AG04449 (cell line): Measurements from ENCODE around the gene HBS1L.

Experiments used
- CTCF ChIA-PET: fragments of 350-600 bp; formaldehyde crosslinking; extraction: SDS; loops from one replicate; lab custom pipeline; 2021; ENCODE audit warnings: antibody characterized with exemption; lab: Yijun Ruan, JAX
- POLR2A ChIA-PET: fragments of 400-600, 350-600 bp; formaldehyde crosslinking; extraction: SDS; loops from one replicate; lab custom pipeline; 2020; ENCODE audit warnings: antibody characterized with exemption, inconsistent platforms; lab: Yijun Ruan, JAX
- DNase-seq: peaks from one replicate; pipeline ENCODE4 v3.0.0-alpha.2; 2010; ENCODE audit warnings: low read depth, low spot score
- H3K4me3 ChIP-seq: 2 replicates; pipeline ENCODE4 v1.5.1; 2011; ENCODE audit warnings: low read depth, mild to moderate bottlenecking, control low read depth, low read length
- TF ChIP-seq, protein P1 (sequence below): IDR thresholded peaks from one replicate; pipeline ENCODE4 v1.5.1; 2011; ENCODE audit warnings: mild to moderate bottlenecking, moderate library complexity, low read length, control low read depth, inconsistent platforms; ENCODE audit not compliant: insufficient read depth; ENCODE audit errors: missing control alignments

The HBS1L gene

GRCh38 chr6:135043364-135043763 lies 11.3 kb downstream of the HBS1L start:
- no peak for DNase-seq
- POLR2A ChIA-PET = no interaction called here
- no peak overlapping the region for H3K4me3 ChIP-seq
- TF ChIP-seq, protein P1, sequence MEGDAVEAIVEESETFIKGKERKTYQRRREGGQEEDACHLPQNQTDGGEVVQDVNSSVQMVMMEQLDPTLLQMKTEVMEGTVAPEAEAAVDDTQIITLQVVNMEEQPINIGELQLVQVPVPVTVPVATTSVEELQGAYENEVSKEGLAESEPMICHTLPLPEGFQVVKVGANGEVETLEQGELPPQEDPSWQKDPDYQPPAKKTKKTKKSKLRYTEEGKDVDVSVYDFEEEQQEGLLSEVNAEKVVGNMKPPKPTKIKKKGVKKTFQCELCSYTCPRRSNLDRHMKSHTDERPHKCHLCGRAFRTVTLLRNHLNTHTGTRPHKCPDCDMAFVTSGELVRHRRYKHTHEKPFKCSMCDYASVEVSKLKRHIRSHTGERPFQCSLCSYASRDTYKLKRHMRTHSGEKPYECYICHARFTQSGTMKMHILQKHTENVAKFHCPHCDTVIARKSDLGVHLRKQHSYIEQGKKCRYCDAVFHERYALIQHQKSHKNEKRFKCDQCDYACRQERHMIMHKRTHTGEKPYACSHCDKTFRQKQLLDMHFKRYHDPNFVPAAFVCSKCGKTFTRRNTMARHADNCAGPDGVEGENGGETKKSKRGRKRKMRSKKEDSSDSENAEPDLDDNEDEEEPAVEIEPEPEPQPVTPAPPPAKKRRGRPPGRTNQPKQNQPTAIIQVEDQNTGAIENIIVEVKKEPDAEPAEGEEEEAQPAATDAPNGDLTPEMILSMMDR = no peak
- CTCF ChIA-PET = interaction anchor here (1.0 to 1.2 kb wide), 2 partner anchors 12 to 39 kb away, joined by 3 to 4 read pairs; no protein-coding TSS in a partner anchor

- no peak for DNase-seq
- ChIA-PET POLR2A (no interaction called here), CTCF (interaction anchor here (1.6 kb wide), 1 partner anchor 34 kb away, joined by 4 read pairs; no protein-coding TSS in a partner anchor)
- TF ChIP-seq, protein P1 = no peak
- no peak overlapping the region for H3K4me3 ChIP-seq
Observed at GRCh38 chr6:135038335-135038734, 16.3 kb downstream of the HBS1L start.

GRCh38 chr6:135037541-135037940 lies 17.1 kb downstream of the HBS1L start:
- H3K4me3 ChIP-seq = no peak overlapping the region
- ChIA-PET CTCF (no interaction called here), POLR2A (no interaction called here)
- no peak for DNase-seq
- TF ChIP-seq, protein P1 = no peak

DNA sequence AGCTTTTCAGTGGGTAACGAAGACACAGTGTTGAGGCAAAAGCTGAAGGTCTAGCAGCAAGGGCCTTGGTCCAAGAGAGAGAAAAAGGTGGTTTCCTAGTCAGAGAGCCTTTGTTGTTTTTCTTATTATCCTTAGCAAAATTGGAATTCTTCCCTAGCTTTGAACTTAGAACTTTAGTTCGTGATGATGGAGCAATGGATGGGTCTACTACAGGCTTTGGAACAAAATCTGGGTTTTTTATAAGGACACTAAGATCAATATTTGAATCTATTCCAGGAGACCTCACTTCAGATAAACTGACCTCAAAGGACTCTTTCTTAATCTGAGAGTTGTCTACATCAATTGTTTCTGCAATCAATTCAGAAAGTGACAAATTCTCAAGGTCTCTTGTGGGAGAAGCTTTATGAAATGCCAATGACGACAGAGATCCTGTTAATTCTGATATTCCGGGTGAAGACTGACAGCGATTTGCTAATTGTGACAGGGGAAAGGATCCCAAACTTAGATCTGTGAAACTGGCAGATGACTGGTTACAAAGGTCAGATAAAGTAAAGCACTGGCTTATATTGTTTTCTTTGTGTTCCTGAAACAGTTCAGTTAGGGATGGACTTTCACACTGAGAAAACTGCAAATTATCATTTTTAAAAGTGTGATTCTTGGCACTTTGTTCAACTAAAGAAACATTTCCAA lies 17.7 kb downstream of the HBS1L start:
- POLR2A ChIA-PET = no interaction called here

GRCh38 chr6:135033238-135033637 lies 21.4 kb downstream of the HBS1L start:
- CTCF ChIA-PET = no interaction called here

More for the DNA sequence above, 17.7 kb downstream of the HBS1L start:
- CTCF ChIA-PET = no interaction called here
- no peak overlapping the region for H3K4me3 ChIP-seq
- no peak for DNase-seq
- TF ChIP-seq, protein P1 = no peak

GRCh38 chr6:135030532-135031178 lies 24.0 kb downstream of the HBS1L start:
- H3K4me3 ChIP-seq = no peak overlapping the region
- POLR2A ChIA-PET = no interaction called here
- TF ChIP-seq, protein P1 = no peak
- CTCF ChIA-PET = no interaction called here
- no peak for DNase-seq

More at GRCh38 chr6:135033238-135033637, 21.4 kb downstream of the HBS1L start:
- POLR2A ChIA-PET = no interaction called here
- TF ChIP-seq, protein P1 = no peak
- H3K4me3 ChIP-seq = no peak overlapping the region
- DNase-seq = no peak
